Retinal pigment epithelial cell (primary cell): ENCODE data around the gene NOCT.
A peak's percentile ranks its signal among the peaks of the same experiment; 100 is the strongest.

Experiments used
- DNase-seq: peaks from one replicate; pipeline ENCODE4 v3.0.0-alpha.2; 2010; ENCODE audit warnings: low read depth
- H3K4me3 ChIP-seq: 2 replicates; pipeline ENCODE4 v1.5.1; 2011; ENCODE audit warnings: mild to moderate bottlenecking, low read length, control low read depth, moderate library complexity
- CTCF ChIP-seq: conservative IDR thresholded peaks from 2 replicates; pipeline ENCODE4 v1.5.1; 2011; ENCODE audit warnings: low read depth, low read length, control low read depth, inconsistent platforms

The NOCT gene

GRCh38 chr4:139015269-139015947, at the start of gene NOCT:
Gene NOCT, plus strand, starts transcription at chr4:139015781. Its CDS starts 201 bp downstream, at chr4:139015982.
- no peak for TF ChIP-seq CTCF
- peak within 1 kb of the TSS; percentile 62 for H3K4me3 ChIP-seq
- DNase-seq = peak; percentile 70

GRCh38 chr4:138967313-138967712, 48.3 kb upstream of the NOCT start:
- TF ChIP-seq CTCF = no peak
- no peak overlapping the region for H3K4me3 ChIP-seq
- DNase-seq = no peak

- no peak for TF ChIP-seq CTCF
- H3K4me3 ChIP-seq = no peak overlapping the region
- DNase-seq = no peak
Observed at GRCh38 chr4:138972956-138973801, 42.4 kb upstream of the NOCT start.

- DNase-seq = no peak
- no peak overlapping the region for H3K4me3 ChIP-seq
- no peak for TF ChIP-seq CTCF
Observed at GRCh38 chr4:138975225-138975624, 40.4 kb upstream of the NOCT start.

- no peak for DNase-seq
- TF ChIP-seq CTCF = no peak
Observed at GRCh38 chr4:138976526-138976925, 39.1 kb upstream of the NOCT start.

GRCh38 chr4:138977524-138977923, 38.1 kb upstream of the NOCT start:
- TF ChIP-seq CTCF = no peak
- no peak overlapping the region for H3K4me3 ChIP-seq
- no peak for DNase-seq

More at GRCh38 chr4:138976526-138976925, 39.1 kb upstream of the NOCT start:
- H3K4me3 ChIP-seq = no peak overlapping the region
